ENCODE results near the gene ZSCAN32. TPM values are rescaled to one million over a fixed set of nuclear protein-coding genes. Genes with fewer than 3 reads are reported as not detected.

The ZSCAN32 gene
- total RNA-seq, 1 donor from 2014 or later = 5.6 TPM

DNA sequence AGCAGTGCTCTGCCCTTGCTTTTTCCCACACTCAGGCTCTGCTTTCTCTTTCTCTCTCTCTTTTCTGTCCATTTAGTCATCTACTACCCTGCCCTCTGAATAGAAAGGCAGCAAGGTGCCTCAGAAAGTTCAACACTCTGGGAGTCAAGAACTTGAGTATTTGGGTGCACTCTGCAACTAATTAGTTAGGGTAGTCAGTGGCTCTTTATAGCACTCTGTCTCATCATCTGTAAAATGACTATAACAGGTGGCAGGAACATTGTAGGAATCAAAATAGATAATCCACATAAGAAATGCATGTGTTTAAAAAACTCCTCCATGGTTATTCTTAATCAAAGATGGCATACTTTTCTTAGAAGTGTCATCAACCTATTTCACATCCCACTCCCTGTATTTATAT is 37.9 kb downstream of the ZSCAN32 start:
- ATAC-seq (no peak), DNase-seq (ENCODE audit: low spot score) (no peak)

DNA sequence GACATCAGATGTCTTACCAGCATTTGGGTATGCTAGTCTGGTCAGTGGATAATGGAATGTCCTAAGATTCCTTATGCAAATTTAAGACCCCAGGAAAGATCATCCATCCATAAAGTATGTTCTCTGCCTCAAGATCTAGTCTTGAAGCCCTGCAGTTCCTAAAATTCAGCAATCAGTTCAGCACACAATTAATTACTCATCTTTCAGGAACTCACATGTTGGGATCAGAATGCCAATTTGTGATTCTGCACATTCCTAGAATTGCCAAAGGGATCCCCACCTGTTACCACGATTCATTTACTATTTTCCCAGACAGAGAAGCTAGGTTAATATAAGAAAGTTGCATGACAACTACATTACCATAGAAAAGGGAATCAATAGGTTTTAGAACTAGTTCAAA is 41.9 kb downstream of the ZSCAN32 start:
- ATAC-seq = no peak
- no peak for DNase-seq (ENCODE audit: low spot score)

DNA sequence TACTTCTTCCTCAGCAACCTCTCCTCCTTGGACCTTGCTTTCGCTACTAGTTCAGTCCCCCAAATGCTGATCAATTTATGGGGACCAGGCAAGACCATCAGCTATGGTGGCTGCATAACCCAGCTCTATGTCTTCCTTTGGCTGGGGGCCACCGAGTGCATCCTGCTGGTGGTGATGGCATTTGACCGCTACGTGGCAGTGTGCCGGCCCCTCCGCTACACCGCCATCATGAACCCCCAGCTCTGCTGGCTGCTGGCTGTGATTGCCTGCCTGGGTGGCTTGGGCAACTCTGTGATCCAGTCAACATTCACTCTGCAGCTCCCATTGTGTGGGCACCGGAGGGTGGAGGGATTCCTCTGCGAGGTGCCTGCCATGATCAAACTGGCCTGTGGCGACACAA is 44.7 kb downstream of the ZSCAN32 start:
- ATAC-seq (no peak), DNase-seq (ENCODE audit: low spot score) (no peak)

DNA sequence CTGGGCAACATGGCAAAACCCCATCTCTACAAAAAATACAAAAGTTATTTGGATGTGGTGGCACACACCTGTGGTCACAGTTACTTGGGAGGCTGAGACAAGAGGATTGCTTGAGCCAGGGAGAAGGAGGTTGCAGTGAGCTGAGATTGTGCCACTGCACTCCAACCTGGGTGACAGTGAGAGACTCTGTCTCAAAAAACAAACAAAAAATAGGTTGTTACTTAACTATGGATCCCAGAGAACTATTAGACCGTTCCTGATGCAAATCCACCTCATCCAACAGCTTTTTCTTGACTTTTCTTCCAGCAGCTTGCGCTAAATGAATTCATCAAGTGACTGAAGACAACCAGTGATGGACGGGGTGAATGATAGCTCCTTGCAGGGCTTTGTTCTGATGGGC is 45.2 kb downstream of the ZSCAN32 start, which contains the start of gene OR2C1:
TSS of gene OR2C1 (plus strand) at position 301 of the 400 bp plus-strand sequence. CDS start at position 353, 52 bp downstream.
- ATAC-seq = no peak
- DNase-seq (ENCODE audit: low spot score) = no peak

DNA sequence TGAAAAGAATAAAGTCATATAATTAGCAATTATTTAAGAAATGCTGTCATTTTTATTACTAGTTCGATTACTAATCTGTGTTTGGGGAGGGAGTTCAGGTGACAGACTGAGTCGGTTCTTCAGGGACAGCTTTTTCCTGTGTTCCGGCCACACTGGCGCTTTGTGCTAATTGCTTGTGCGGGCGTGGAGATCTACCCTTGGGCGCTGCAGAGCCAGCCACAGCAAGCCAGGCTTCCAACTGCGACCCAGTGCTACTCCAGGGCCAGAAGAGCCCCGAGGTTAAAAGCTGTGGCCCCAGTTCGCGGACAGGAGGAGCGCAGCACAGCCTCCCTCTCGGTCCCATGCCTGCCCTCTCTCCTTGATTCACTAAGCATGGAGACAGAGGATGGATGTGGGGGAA is 51.6 kb downstream of the ZSCAN32 start:
- DNase-seq (ENCODE audit: low spot score) (no peak), ATAC-seq (no peak)

DNA sequence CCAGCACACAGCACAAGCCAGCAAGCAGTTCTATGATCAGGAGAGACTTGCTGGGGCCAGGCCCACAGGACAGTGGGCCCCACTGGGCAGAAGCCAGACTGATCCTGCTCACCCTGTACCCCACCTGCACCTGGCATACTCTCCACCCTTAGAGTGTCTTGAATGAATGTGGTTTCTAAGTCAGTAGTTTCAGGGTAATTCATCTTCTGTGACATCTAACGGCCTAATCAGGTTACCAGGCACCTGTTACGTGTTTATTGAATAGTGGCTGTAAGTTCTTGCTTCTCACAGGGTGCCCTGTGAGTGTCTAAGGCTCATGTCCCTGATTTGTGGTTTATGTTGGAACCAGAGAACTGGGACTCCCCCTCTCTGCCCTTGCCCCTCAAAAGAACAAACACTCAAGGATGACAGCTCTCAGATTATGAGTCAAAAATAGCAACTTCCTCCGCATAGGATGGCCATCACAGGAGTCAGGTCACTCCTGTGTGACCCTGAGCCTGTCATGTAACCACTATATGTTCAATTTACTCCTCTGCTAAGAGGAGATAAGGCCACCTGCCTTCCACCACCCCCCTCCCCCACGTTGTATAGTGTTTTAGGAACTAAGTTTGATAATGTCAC is 52.1 kb downstream of the ZSCAN32 start:
- ATAC-seq (no peak), DNase-seq (ENCODE audit: low spot score) (no peak)

DNA sequence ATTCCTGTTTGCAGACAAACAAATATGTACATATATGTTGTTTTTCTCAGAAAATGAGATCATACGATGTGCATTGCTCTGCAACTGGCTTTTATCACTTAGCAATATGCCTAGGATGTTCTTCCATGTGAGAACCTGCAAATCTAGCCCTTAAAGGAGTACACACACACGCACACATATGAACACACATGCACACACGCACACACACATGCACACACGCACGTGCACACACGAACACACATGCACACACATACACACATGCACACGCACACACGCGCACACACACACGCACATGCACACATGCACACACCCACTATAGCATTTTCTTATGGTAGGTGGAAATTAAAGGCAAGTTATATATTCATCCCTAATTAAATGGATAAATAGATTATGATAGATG is 53.2 kb downstream of the ZSCAN32 start:
- no peak for DNase-seq (ENCODE audit: low spot score)
- no peak for ATAC-seq

DNA sequence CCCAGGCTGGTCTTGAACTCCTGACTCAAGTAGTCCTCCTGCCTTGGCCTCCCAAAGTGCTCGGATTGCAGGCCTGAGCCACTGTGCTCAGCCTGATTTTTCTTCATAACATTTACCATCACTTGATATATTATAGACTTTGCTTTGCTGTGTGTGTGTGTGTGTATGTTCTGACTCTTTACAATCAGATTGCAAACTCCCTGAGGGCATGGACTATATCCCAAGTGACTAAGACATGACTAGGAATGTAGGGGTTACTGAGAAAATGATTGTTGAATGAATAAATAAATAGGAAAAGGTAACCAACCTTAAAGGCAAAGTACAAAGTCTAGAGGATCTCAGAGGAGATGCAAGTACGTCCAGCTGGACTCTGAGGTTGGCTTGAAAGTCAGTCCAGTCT is 54.8 kb downstream of the ZSCAN32 start:
- no peak for DNase-seq (ENCODE audit: low spot score)
- ATAC-seq = no peak

Other genes with a start within 250 kb of the ZSCAN32 start
- not detected for gene OR1F1, start 212.8 kb downstream of the ZSCAN32 start, total RNA-seq
- gene ZNF200, start 165.8 kb downstream of the ZSCAN32 start, total RNA-seq = 2.2 TPM
- gene MEFV, start 144.4 kb downstream of the ZSCAN32 start, total RNA-seq = 0.88 TPM
- gene ZNF263, start 117.5 kb downstream of the ZSCAN32 start, total RNA-seq = 8.4 TPM
- gene TIGD7, start 95.6 kb downstream of the ZSCAN32 start, total RNA-seq = 1.6 TPM
- gene ZNF75A, start 95.5 kb downstream of the ZSCAN32 start, total RNA-seq = 10.2 TPM
- gene OR2C1, start 45.1 kb downstream of the ZSCAN32 start, total RNA-seq = not detected
- 4.2 TPM for gene ZNF174, start 211 bp upstream of the ZSCAN32 start, total RNA-seq
- 0.91 TPM for gene ZNF597, start 42.5 kb upstream of the ZSCAN32 start, total RNA-seq
- gene NAA60, start 42.7 kb upstream of the ZSCAN32 start, total RNA-seq = 39.5 TPM
- not detected for gene C16orf90, start 94.5 kb upstream of the ZSCAN32 start, total RNA-seq
- gene CLUAP1, start 100.0 kb upstream of the ZSCAN32 start, total RNA-seq = 6.8 TPM
- gene NLRC3, start 176.4 kb upstream of the ZSCAN32 start, total RNA-seq = 0.81 TPM
- gene SLX4, start 210.6 kb upstream of the ZSCAN32 start, total RNA-seq = 2.8 TPM